Neural progenitor cell (in vitro differentiated cells): ENCODE data around the gene WDR86. TPM values are rescaled to one million over a fixed set of nuclear protein-coding genes. Genes with fewer than 3 reads are reported as not detected.

ENCODE experiments used
- DNase-seq: peaks from one replicate; pipeline ENCODE4 v3.0.0-alpha.2; 2016; ENCODE audit warnings: low spot score
- H2AFZ ChIP-seq: fragments of 200-600 bp; sonication (generic); replicated peaks from 2 replicates; pipeline ENCODE4 v1.6.1; 2016; ENCODE audit warnings: antibody characterized with exemption
- H3F3A ChIP-seq: fragments of 200-600 bp; sonication (generic); 2 replicates; pipeline ENCODE4 v1.6.1; 2016; ENCODE audit warnings: antibody characterized with exemption, low read depth
- H3K27ac ChIP-seq: fragments of 200-600 bp; sonication (generic); 2 replicates; pipeline ENCODE4 v1.5.1; 2016; ENCODE audit warnings: mild to moderate bottlenecking
- H3K27me3 ChIP-seq: fragments of 200-600 bp; sonication (generic); 2 replicates; pipeline ENCODE4 v1.6.1; 2016; ENCODE audit warnings: mild to moderate bottlenecking, moderate library complexity
- H3K36me3 ChIP-seq: fragments of 200-600 bp; sonication (generic); 2 replicates; pipeline ENCODE4 v1.5.1; 2016
- H3K4me1 ChIP-seq: fragments of 200-600 bp; sonication (generic); 2 replicates; pipeline ENCODE4 v1.6.1; 2016; ENCODE audit warnings: mixed run types
- H3K4me2 ChIP-seq: fragments of 200-600 bp; sonication (generic); 2 replicates; pipeline ENCODE4 v1.6.1; 2016
- H3K4me3 ChIP-seq: fragments of 200-600 bp; sonication (generic); 2 replicates; pipeline ENCODE4 v1.5.1; 2016
- H3K79me2 ChIP-seq: fragments of 200-600 bp; sonication (generic); 2 replicates; pipeline ENCODE4 v1.6.1; 2016; ENCODE audit warnings: low read depth
- H3K9ac ChIP-seq: fragments of 200-600 bp; sonication (generic); 2 replicates; pipeline ENCODE4 v1.6.1; 2016
- H3K9me3 ChIP-seq: fragments of 200-600 bp; sonication (generic); 2 replicates; pipeline ENCODE4 v1.5.1; 2016; ENCODE audit warnings: low read depth
- H4K20me1 ChIP-seq: fragments of 200-600 bp; sonication (generic); 2 replicates; pipeline ENCODE4 v1.6.1; 2016; ENCODE audit warnings: low read depth
- H3K27ac Mint-ChIP-seq: 3 replicates; pipeline ENCODE4 v1.8.0; 2021; ENCODE audit warnings: mixed read lengths
- H3K27me3 Mint-ChIP-seq: 2 replicates; pipeline ENCODE4 v1.8.0; 2022; ENCODE audit warnings: low read depth, mild to moderate bottlenecking, inconsistent platforms, moderate library complexity, mixed read lengths; ENCODE audit not compliant: insufficient read depth
- H3K36me3 Mint-ChIP-seq: 3 replicates; pipeline ENCODE4 v1.8.0; 2021; ENCODE audit warnings: mixed read lengths
- H3K4me1 Mint-ChIP-seq: 3 replicates; pipeline ENCODE4 v1.8.0; 2021; ENCODE audit warnings: mixed read lengths
- H3K4me3 Mint-ChIP-seq: 3 replicates; pipeline ENCODE4 v1.8.0; 2021; ENCODE audit warnings: mild to moderate bottlenecking, moderate library complexity, mixed read lengths
- H3K9me3 Mint-ChIP-seq: 3 replicates; pipeline ENCODE4 v1.8.0; 2020; ENCODE audit warnings: mixed read lengths
- CTCF ChIP-seq: fragments of 200-600 bp; sonication (generic); IDR thresholded peaks from 2 replicates; pipeline ENCODE4 v1.5.1; 2017; ENCODE audit warnings: antibody characterized with exemption, mild to moderate bottlenecking
- EZH2 ChIP-seq: fragments of 200-600 bp; sonication (generic); IDR thresholded peaks from 2 replicates; pipeline ENCODE4 v1.6.1; 2017; ENCODE audit warnings: antibody characterized with exemption, mild to moderate bottlenecking, moderate library complexity
- EZH2phosphoT487 ChIP-seq: fragments of 200-600 bp; sonication (generic); IDR thresholded peaks from 2 replicates; pipeline ENCODE4 v1.6.1; 2017; ENCODE audit warnings: antibody characterized with exemption
- total RNA-seq: library from RNA; depleted of rRNA; stranded (reverse); fragments of >200 nt; gene quantifications from 2 replicates; pipeline ENCODE4 v1.2.3, GENCODE V29; 2015; ENCODE audit warnings: low replicate concordance

WDR86 gene
- total RNA-seq, 1 donor from 2014 or later, result 15.0 TPM

GRCh38 chr7:151374726-151375125 lies 35.1 kb downstream of the WDR86 start:
- peaks cover 10% of the 10 kb centered on the region for H3F3A ChIP-seq
- peaks cover 13% of the 10 kb centered on the region for H4K20me1 ChIP-seq
- H3K4me3 Mint-ChIP-seq, result peak overlapping the region; percentile 57
- H3K4me3 ChIP-seq, result no peak overlapping the region
- peaks cover 4% of the 10 kb centered on the region for H3K27me3 Mint-ChIP-seq
- no peak overlapping the region for H2AFZ ChIP-seq
- H3K9me3 ChIP-seq, result no peaks in the 10 kb centered on the region
- no peak overlapping the region for H3K9ac ChIP-seq
- no peaks in the 10 kb centered on the region for H3K36me3 ChIP-seq
- TF ChIP-seq CTCF, result no peak
- no peak for TF ChIP-seq EZH2
- TF ChIP-seq EZH2phosphoT487, result no peak
- H3K4me2 ChIP-seq, result no peak overlapping the region
- no peaks in the 10 kb centered on the region for H3K9me3 Mint-ChIP-seq
- no peak overlapping the region for H3K27ac ChIP-seq
- H3K4me1 Mint-ChIP-seq, result peaks cover 14% of the 10 kb centered on the region
- no peak for DNase-seq
- H3K79me2 ChIP-seq, result no peaks in the 10 kb centered on the region
- no peak overlapping the region for H3K27ac Mint-ChIP-seq
- no peaks in the 10 kb centered on the region for H3K27me3 ChIP-seq
- peaks cover 13% of the 10 kb centered on the region for H3K36me3 Mint-ChIP-seq
- peaks cover 14% of the 10 kb centered on the region for H3K4me1 ChIP-seq

GRCh38 chr7:151374139-151374538 lies 35.7 kb downstream of the WDR86 start:
- no peak overlapping the region for H2AFZ ChIP-seq

GRCh38 chr7:151373599-151373998 lies 36.2 kb downstream of the WDR86 start:
- Histone ChIP-seq H3F3A (peaks cover 10% of the 10 kb centered on the region), H3K9me3 (no peaks in the 10 kb centered on the region), H3K9ac (no peak overlapping the region), H3K27ac (no peak overlapping the region), H3K79me2 (no peaks in the 10 kb centered on the region), H2AFZ (no peak overlapping the region), H3K27me3 (no peaks in the 10 kb centered on the region), H3K4me2 (no peak overlapping the region), H3K4me3 (no peak overlapping the region), H3K4me1 (peaks cover 14% of the 10 kb centered on the region), H3K36me3 (no peaks in the 10 kb centered on the region), H4K20me1 (peaks cover 13% of the 10 kb centered on the region)
- Mint-ChIP-seq H3K36me3 (peaks cover 16% of the 10 kb centered on the region), H3K4me3 (no peak overlapping the region), H3K9me3 (no peaks in the 10 kb centered on the region), H3K27ac (no peak overlapping the region), H3K27me3 (peaks cover under 1% of the 10 kb centered on the region), H3K4me1 (peaks cover 15% of the 10 kb centered on the region)
- TF ChIP-seq CTCF (no peak), EZH2 (no peak), EZH2phosphoT487 (no peak)
- DNase-seq, result no peak

More at GRCh38 chr7:151374139-151374538, 35.7 kb downstream of the WDR86 start:
- Histone ChIP-seq H4K20me1 (peaks cover 11% of the 10 kb centered on the region), H3K36me3 (no peaks in the 10 kb centered on the region), H3F3A (peaks cover 10% of the 10 kb centered on the region), H3K27ac (no peak overlapping the region), H3K4me1 (peaks cover 14% of the 10 kb centered on the region), H3K9me3 (no peaks in the 10 kb centered on the region), H3K4me3 (no peak overlapping the region), H3K27me3 (no peaks in the 10 kb centered on the region), H3K79me2 (no peaks in the 10 kb centered on the region), H3K4me2 (no peak overlapping the region), H3K9ac (no peak overlapping the region)
- Mint-ChIP-seq H3K27me3 (no peaks in the 10 kb centered on the region), H3K9me3 (no peaks in the 10 kb centered on the region), H3K4me3 (no peak overlapping the region), H3K4me1 (peaks cover 14% of the 10 kb centered on the region), H3K27ac (no peak overlapping the region), H3K36me3 (peaks cover 14% of the 10 kb centered on the region)
- DNase-seq, result no peak
- TF ChIP-seq CTCF (no peak), EZH2phosphoT487 (no peak), EZH2 (no peak)
